HG03135 (cell line): ENCODE measurements around the gene POLD3.
"Not testable (repeated sequence)": the region's sequence is repeated elsewhere in the genome, so short reads cannot be mapped to it uniquely, and the experiment has no call there.

Experiments
- ATAC-seq: cut with Tn5 transposase; IDR thresholded peaks from one replicate; pipeline ENCODE4 v1.9.1; 2021; ENCODE audit warnings: mild to moderate bottlenecking, moderate library complexity; ENCODE audit not compliant: unreplicated experiment

The POLD3 gene

DNA sequence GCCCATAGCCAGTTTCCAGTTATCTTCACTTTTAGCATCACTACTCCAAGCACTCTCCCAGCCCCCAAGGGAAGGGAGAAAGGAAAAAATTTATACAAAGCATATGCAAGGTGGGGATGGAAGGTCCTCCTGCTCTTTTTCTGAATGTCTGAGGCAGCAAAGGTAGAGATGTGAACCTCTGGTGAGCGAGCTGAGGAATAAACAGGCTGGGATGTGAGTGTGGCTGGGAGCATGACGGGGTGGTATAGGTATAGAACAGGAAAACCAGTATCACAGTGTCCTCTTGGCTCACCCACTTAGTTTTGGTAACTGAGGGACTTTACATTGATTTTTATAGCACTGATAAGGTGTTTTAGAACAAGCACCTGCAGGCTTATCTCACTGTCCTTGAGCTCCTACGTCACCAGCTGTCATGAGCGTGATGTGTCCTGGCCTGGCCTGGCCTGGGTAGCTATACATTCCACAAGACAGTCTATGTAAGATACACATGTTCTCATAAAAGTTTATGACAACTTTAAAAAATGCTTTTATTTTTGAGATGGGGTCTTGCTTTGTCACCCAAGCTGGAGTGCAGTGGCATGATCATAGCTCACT is 10.3 kb upstream of the POLD3 start:
- no peak for ATAC-seq

DNA sequence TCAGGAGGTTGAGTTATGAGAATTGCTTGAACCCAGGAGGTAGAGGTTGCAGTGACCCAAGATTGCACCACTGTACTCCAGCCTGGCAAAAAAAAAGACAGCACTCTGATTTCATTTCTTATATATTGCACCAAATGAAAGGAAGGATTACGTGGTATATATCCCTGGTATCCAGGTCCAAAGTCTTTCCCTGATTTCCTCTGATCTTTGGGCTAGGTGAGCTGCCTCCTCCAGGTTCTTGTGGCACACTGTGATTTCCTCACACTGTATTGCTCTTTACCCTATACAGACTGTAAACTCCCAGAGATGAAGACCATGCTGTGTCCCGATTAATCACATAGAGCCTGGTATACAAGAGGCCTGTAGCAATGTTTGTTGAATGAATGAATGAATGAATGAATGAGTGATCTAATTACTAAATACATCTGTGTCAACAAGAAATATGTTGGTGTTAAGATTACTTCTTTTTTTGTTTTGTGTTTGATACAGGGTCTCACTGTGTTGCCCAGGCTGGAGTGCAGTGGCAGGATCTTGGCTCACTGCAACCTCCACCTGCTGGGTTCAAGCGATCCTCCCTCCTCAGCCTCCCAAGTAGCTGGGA is 9.3 kb upstream of the POLD3 start:
- no peak for ATAC-seq

DNA sequence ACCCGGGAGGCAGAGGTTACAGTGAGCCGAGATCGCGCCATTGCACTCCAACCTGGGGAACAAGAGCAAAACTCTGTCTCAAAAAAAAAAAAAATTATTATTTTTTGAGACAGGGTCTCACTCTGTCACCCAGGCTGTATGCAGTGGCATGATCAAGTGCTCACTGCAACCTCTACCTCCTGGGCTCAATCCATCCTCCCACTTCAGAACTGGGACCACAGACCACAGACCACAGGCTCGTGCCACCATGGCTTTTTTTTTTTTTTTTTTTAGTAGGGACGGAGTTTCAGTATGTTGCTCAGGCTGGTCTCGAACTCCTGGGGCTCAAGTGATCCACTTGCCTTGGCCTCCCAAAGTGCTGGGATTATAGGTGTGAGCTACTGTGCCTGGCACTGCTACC is 1.9 kb upstream of the POLD3 start:
- ATAC-seq: not testable (repeated sequence)

DNA sequence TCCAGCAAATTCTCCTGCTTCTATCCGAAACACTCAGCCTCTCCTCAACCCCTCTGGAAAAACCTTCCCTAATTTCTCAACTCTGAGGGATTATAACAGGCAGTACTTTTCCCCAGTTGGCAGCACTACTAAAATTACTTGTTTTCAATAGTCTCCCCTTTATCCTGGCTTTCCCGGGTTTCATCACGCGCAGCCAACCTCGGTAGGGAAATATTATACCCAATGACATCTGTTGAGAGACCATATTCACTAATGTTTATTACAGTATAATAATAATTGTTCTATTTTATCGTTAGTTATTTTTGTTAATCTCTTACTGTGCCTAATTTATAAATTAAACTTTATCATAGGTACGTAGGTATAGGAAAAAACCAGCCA is 330 bp upstream of the POLD3 start:
- no peak for ATAC-seq

DNA sequence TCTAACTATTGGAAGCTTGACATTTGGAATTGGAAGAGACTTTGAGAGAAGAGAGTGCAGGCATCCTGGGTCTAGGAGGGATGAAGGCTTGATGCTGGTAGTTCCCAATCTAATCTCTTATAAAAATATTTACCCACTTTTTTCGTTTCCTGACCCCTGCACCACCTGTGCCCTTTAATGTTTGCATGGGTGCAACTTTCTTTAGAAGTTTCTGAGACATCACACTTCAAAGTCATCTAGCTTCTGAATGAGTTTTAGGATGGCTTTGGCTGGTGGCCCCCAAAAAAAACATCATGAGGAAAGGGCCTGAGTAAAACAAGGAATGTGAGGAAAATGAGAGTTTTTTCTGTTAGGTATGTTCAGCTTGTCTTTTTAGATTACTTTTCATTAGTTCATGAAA is 1.1 kb downstream of the POLD3 start:
- no peak for ATAC-seq

DNA sequence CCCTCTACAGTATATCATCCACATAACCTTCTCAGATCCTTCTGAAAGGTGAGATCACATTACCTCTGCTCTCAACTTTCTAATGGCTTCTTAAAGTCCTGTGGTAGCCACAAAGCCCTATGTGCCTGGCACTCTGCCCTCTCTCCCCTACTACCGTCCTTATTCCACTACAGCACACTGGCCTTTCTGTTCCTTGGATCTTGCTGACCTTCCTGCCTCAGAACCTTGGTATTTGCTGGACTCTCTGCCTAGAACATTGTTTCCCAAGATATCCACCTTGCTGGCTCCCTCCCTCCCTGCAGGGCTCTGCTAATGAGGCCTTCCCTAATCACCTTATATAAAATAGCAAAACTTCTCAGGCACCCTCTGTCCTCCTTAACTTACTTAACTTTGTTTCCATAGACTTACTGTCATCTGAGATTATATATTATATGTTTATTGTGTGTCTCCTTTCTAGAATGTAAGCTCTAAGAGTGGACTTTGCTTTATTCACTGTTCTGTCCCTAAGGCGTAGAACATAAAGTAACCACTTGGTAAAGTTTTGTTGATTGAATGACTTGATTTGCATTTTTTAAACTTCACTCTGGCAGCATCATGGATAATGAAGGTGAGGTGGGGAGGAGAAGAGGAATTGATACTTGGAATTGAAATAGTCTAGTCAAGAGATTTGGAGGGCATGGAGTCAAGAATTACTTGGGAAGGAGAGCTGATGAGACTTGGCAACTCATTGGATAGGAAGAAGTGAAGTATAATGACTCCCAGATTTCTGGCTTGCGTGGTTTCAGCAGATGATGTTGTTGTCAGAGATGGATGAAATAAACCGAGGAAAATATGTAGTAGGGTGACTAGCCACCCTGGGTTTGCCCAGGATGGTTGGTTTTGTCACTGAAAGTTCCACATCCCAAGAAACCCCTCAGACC is 10.5 kb downstream of the POLD3 start:
- no peak for ATAC-seq

DNA sequence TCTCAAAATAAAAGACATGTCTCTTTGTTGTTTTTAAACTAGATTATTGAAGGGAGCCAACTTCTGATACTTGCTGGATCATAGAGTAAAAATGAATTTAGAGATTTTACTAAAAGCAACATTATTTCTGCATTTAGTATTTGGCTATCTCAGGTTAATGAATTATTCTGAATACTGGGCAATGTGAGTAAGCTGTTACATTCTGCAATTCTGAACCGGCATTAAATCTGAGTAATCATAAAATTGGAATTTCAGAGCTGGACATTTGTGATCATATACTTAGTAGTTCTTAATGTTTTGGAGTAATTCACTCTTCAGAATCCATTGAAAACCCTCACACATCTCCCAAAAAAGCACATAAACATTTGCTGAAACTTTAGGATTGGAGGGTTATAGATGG is 11.5 kb downstream of the POLD3 start:
- no peak for ATAC-seq

DNA sequence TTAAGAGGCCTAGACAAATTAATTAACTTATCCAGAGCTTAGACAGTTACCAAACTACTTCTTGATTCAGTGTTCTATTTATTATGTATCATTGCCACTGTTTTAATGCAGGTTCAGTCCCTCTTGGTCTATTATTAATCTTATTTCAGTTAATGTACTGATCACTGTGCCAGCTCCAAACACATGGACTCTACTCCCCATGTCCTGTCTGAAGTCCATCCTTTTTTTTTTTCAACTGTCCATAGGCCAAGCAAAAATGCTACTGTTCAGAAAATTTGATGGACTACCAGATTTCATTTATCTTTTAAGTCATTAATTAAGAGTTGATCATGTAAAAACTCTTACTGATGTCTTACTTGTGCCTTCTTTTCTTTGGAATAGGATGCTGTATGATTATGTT is 11.9 kb downstream of the POLD3 start:
- no peak for ATAC-seq

DNA sequence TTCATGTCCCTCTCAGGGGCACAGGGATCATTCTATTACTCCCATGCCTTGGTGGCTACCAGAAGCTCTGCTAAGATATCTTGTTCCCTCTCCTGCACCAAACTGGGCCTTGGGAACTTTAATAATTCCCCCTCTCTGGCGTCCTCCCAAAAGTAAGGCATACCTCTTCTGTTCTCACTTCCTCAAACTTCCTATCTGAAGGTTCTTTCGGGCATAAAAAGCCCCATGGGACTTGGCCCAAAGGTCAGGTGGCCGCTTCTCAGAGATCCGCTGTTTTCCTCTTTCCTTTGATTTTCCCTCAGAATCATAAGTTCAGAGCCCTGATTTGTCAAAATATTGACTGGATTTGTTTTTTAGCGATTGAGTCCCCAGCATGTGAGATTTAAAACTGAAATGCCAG is 13.0 kb downstream of the POLD3 start:
- ATAC-seq: no peak

DNA sequence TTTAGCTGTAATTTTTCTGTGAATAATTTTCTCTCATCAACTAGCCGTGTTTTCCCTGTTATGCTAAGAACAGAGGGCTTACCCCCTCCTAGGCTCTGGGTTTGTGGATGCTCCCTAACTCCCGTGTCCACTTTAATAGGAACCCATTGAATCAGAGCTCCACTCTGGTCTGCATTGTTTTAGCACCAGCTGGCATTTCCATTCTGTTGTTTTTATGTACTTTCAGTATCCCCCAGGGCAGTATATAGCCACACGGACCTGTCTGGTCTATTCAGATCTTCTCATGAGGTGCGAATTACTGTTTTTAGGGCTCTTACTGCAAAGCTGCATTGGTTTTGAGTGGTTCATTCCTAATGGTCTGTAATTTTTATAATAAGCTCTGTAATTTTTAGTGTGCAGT is 16.0 kb downstream of the POLD3 start:
- ATAC-seq: no peak

DNA sequence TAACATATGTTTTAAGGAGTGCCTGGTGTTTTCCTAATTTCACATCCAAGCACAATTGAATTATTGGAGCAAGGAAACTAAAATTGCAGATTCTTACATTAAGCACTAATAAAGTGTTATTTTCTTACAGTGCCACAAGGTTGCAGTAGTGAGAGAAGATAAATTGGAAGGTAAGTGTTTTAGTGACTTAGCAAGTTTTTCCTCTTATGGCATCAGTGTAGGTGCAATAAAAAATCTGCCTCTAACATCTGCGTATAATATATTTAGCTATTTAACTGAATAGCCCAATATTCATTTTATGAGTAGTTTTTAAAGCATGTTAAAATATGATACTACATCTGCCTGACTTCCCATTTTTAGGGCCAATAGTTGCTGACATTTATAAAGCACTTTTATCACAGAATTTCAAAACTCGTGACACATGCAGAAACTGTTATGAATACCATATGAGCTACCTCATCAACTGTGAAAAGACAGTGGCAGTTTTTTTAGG is 19.0 kb downstream of the POLD3 start:
- no peak for ATAC-seq

DNA sequence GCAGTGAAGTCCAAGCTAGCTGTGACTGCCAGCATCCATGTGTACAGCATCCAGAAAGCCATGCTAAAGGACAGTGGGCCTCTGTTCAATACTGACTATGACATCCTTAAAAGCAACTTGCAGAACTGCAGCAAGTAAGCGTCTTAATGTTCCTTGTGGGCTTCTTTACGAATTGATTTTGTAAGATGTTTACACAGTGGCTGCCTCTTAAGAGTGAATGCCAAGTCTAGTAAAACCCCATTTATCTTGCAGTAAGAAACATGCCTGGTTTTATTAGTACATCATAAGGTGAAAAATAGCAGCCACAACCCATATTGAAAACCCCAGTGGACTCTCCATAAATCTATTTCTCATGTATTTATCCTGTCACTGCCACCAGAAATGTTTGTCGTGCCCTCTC is 20.5 kb downstream of the POLD3 start:
- ATAC-seq: no peak

DNA sequence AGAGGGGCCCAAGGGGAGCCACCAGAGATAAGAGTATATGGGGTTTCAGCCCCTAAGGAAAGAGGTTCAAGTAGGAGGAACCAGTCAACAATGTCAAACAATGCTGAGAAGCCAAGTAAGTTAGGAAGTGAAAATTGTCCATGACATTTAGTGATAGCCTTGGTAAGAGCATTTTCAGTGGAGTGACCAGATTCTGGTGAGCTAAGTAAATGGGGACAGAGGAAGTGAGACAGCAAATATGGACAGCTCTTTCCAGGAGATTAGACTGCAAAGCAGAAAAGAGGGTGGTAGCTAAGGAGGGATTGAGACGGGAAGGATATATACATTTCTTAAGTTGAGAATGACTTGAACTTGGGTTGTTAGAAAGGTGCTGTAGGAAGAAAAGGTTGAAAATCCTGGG is 22.9 kb downstream of the POLD3 start:
- no peak for ATAC-seq

DNA sequence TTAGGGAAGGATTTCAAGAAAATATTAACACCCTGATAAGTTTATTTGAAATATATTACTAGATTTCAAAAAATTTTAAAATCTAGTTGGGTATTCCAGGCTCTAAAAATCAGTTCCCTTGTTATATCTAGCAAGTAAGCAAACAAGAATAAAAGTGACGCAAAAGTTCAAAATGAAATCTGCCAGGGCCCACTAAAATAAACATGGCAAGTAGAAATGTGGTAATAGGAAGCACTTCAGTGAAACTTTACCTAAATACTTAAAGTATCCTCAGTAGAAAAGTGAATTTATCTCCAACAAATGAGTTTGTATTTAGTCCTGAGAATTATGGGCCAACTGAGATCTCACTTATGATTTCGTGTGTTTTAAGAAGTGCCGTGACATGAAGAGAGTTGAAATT is 23.6 kb downstream of the POLD3 start:
- ATAC-seq: no peak

DNA sequence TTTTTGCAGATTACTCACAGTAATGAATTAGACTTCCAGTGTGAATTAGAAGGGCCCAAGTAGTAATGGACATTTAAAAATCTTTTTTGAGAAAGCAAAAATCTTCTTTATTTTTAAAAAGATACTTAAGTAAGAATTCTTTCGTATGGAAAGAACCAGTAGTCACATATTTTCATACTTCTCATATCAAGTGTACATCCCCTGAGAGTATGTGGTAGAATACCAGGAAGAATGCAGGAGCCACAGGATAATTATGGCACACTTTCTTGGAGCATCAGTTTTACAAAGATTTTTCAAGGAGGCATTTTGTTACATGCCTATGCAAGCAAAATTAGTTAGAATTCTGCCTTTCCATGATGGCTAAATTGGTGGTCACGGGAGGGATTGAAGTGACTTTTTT is 28.1 kb downstream of the POLD3 start:
- ATAC-seq: no peak

DNA sequence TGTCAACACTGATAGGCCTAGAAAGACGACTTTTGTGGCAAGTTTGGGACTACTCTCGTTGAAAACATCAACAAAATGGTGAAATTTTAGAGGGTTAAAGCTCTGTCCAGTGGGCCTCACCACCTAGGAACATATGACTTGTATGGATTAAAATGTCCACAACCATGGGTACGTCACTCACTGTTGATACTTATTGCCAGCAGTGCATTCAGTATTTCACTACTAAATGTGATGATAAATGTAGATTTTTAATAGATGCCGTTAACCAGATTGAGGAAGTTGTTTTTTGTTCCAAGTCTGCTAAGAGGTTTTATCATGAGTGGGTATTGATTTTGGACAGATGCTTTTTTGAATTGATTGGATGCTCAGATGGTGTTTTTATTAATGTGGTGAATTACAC is 33.7 kb downstream of the POLD3 start:
- no peak for ATAC-seq

DNA sequence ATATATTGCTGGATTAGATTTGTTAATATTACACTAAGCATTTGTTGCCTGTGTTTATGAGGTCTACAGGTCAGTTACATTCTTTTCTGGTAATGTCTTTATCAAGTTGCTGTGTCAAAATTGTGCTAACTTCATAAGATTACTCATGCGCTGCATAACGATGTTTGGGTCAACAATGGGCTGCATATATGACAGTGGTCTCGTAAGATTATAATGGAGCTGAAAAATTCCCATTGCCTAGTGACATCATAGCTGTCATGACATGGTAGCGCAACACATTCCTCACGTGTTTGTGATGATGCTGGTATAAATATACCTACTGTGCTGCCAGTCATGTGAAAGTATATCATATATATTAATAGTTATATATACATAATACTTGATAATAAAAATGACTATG is 34.2 kb downstream of the POLD3 start:
- ATAC-seq: no peak

DNA sequence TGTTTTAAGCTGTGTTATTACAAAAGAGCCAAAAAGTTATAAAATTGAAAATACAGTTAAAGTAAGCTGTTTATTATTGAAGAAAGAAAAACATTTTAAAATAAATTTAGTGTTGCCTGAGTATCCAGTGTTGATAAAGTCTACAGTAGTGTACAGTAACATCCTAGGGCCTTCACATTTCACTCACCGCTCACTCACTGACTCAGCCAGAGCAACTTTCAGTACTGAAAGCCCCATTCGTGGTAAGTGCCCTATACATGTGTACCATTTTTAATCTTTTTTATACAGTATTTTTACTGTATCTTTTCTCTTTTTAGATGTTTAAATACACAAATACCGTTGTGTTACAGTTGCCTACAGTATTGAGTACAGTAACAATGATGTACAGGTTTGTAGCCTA is 35.0 kb downstream of the POLD3 start:
- ATAC-seq: no peak

DNA sequence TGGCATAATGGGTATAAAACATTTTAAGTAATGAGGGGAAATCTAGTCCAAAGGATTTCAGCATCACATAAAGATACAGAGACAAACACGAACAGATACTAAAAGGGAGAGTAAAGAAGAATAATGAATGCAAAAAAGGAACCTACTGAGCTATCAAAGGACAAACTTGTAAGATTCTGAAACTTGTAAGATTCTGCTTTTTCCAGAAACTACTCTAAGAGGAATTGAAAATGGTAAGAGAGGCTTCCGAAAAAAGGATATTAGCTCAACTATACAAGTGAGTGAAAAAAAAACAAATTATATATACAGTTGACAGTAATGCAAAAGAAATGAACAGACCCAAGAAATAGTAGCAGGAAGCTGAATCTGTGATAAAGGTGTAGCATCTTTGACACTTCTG is 37.7 kb downstream of the POLD3 start:
- no peak for ATAC-seq

DNA sequence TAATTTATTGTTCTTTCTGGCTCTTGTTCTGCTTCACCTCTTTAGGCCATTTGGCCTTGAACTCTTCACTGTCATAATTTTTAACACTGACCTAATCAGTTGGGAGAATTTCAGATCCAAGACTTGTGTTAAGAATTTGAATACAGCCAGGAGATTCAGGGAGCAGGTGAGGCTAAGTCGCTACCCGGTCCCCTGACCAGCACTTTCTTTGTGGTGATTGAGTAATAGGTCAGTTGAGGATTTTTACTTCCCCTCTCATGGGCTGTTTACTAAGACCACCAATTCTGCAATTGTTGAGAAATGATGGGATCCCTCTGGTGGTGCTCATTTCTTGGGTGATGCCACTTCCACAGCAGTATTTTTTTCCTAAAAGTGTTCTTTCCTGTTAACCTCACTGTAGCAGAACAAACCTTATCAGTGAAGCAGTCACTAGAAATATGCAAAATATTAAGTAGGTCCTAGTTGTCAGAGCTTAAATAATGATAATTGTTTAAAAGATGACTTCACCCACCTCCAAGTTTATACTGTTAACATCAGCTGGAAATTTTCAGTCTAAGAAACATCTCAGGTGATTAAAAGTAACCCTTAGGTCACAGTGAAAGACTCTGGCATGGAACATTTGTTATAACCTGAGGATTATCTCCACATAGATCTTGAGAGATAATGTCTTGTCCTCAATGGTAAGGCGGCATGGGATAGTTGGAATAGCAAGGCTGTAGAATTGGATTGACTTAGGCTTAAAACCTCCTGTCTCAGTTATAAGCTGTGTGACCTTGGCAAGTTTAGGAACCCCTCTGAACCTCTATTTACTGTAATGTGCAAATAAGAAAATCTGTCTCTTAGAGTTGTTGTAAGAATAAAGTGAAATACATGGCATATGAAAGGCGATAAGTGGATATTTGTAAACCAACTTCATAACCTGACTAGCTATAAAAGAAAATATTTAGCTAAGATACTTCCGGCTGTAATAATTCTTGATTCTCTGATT is 41.3 kb downstream of the POLD3 start:
- ATAC-seq: no peak

DNA sequence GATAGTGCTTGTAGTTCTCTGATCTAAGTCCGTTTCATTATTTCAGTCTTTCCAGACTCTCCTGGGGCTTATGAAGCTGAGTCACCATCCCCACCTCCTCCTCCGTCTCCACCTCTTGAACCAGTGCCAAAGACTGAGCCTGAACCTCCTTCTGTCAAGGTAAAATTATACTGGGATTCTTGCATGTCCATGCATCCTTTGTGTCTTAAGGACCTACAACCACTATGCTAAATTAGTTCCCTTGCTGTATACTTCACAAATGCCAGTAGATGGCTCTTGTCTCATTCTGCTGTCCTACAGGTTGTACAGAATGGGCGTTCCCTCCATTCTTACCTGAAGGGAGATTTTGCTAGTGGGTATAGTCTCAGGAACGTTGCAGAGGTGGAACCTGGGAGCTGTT is 42.2 kb downstream of the POLD3 start:
- no peak for ATAC-seq
